Tibial nerve (tissue), 4 donors: Measurements from ENCODE around the gene TTC33.

ENCODE experiments used
- CTCF ChIP-seq, 5 experiments: fragments of 200-600 bp in 3 of 5; fragments of 450-650 bp in 2 of 5; sonication (generic) in 3 of 5; IDR thresholded peaks; one replicate each; pipeline ENCODE4 v1.5.1; 2016 to 2019; ENCODE audit warnings: antibody characterized with exemption in 5 of 5, mild to moderate bottlenecking in 3 of 5, moderate library complexity in 2 of 5
- EP300 ChIP-seq, 2 donors: sonication (generic); formaldehyde crosslinking; IDR thresholded peaks; one replicate each; pipeline ENCODE4 v1.6.1; 2017; ENCODE audit warnings: antibody characterized with exemption in 2 of 2, mild to moderate bottlenecking in 1 of 2
- POLR2A ChIP-seq, 2 donors: fragments of 450-650 bp; IDR thresholded peaks; one replicate each; pipeline ENCODE4 v1.6.1; 2017; ENCODE audit warnings: antibody characterized with exemption in 2 of 2, mild to moderate bottlenecking in 2 of 2, moderate library complexity in 2 of 2

GRCh38 chr5:40687321-40687720 is 68.4 kb downstream of the TTC33 start:
- TF ChIP-seq POLR2A (IDR thresholded peaks at IDR 0.05), result no peak
- TF ChIP-seq CTCF (IDR thresholded peaks at IDR 0.05), result no peak
- TF ChIP-seq EP300 (IDR thresholded peaks at IDR 0.05), result no peak
